Measurements from ENCODE around the gene FRMD4A. TPM values are rescaled to one million over a fixed set of nuclear protein-coding genes. Genes with fewer than 3 reads are reported as not detected.

The FRMD4A gene
- total RNA-seq, 4 donors from 2014 or later = 13.7 to 27.2 (median 19.6) TPM

GRCh38 chr10:13893926-13894325 lies 436.8 kb downstream of the FRMD4A start:
- no peak for ATAC-seq
- no peaks in the 10 kb centered on the region for H3K27me3 ChIP-seq
- peaks cover 0 to 32% (median 8%) of the 10 kb centered on the region in 3 donors for H3K4me1 ChIP-seq
- 80 to 83% methylated on average over 2 to 4 of the region's 4 CpGs for WGBS, 2 donors (ENCODE audit: low coverage in 1 of 2)
- H3K9me3 ChIP-seq = no peaks in the 10 kb centered on the region
- TF ChIP-seq POLR2A (IDR thresholded peaks at IDR 0.05) = no peak
- TF ChIP-seq CTCF (IDR thresholded peaks at IDR 0.05) = no peak
- TF ChIP-seq EP300 (IDR thresholded peaks at IDR 0.05) = no peak
- no peak for TF ChIP-seq POLR2AphosphoS5 (IDR thresholded peaks at IDR 0.05)
- H3K4me3 ChIP-seq = no peak overlapping the region
- H3K27ac ChIP-seq = no peak overlapping the region
- H3K36me3 ChIP-seq = no peaks in the 10 kb centered on the region

- TF ChIP-seq CTCF (IDR thresholded peaks at IDR 0.05) (no peak), POLR2AphosphoS5 (IDR thresholded peaks at IDR 0.05) (no peak), EP300 (IDR thresholded peaks at IDR 0.05) (no peak), POLR2A (IDR thresholded peaks at IDR 0.05) (no peak)
Observed at GRCh38 chr10:13892871-13893270, 437.9 kb downstream of the FRMD4A start.

GRCh38 chr10:13892001-13892491 lies 438.7 kb downstream of the FRMD4A start:
- no peak for ATAC-seq
- H3K36me3 ChIP-seq = no peaks in the 10 kb centered on the region
- WGBS, 2 donors (ENCODE audit: low coverage in 1 of 2) = 1 to 9% methylated on average over 7 to 9 of the region's 30 CpGs
- peak overlapping the region; percentile 25 to 83 (median 78) for H3K27ac ChIP-seq
- H3K4me1 ChIP-seq = peaks cover 0 to 43% (median 8%) of the 10 kb centered on the region in 3 donors
- no peaks in the 10 kb centered on the region for H3K27me3 ChIP-seq
- no peak for TF ChIP-seq CTCF (IDR thresholded peaks at IDR 0.05)
- no peak for TF ChIP-seq EP300 (IDR thresholded peaks at IDR 0.05)
- TF ChIP-seq POLR2A (IDR thresholded peaks at IDR 0.05) = no peak
- TF ChIP-seq POLR2AphosphoS5 (IDR thresholded peaks at IDR 0.05) = no peak
- no peaks in the 10 kb centered on the region for H3K9me3 ChIP-seq
- H3K4me3 ChIP-seq = peak overlapping the region; percentile 66 to 70

More at GRCh38 chr10:13892871-13893270, 437.9 kb downstream of the FRMD4A start:
- Histone ChIP-seq H3K36me3 (no peaks in the 10 kb centered on the region), H3K4me3 (no peak overlapping the region), H3K27me3 (no peaks in the 10 kb centered on the region), H3K9me3 (no peaks in the 10 kb centered on the region), H3K27ac (no peak overlapping the region), H3K4me1 (peaks cover 0 to 41% (median 8%) of the 10 kb centered on the region in 3 donors)
- 88 to 100% methylated on average over 4 to 5 of the region's 5 CpGs for WGBS, 2 donors (ENCODE audit: low coverage in 1 of 2)
- ATAC-seq = no peak

GRCh38 chr10:13891128-13892000 lies 439.4 kb downstream of the FRMD4A start:
- H3K9me3 ChIP-seq = no peaks in the 10 kb centered on the region
- TF ChIP-seq POLR2A (IDR thresholded peaks at IDR 0.05) (no peak), EP300 (IDR thresholded peaks at IDR 0.05) (no peak)
- no peaks in the 10 kb centered on the region for H3K36me3 ChIP-seq
- WGBS, 2 donors (ENCODE audit: low coverage in 1 of 2) = 0 to 4% methylated on average over 9 to 24 of the region's 87 CpGs
- H3K27me3 ChIP-seq = no peaks in the 10 kb centered on the region
- peak overlapping the region; percentile 25 to 83 (median 78) for H3K27ac ChIP-seq
- peaks cover 0 to 47% (median 8%) of the 10 kb centered on the region in 3 donors for H3K4me1 ChIP-seq
- peak overlapping the region; percentile 66 to 70 for H3K4me3 ChIP-seq
- peak; percentile 52 for ATAC-seq

- Histone ChIP-seq H3K27me3 (no peaks in the 10 kb centered on the region), H3K9me3 (no peaks in the 10 kb centered on the region), H3K4me1 (peaks cover 0 to 53% (median 8%) of the 10 kb centered on the region in 3 donors), H3K27ac (peak overlapping the region in 3 of 4 donors; percentile 73 to 83 (median 83)), H3K4me3 (peak overlapping the region; percentile 66 to 70), H3K36me3 (no peaks in the 10 kb centered on the region)
- ATAC-seq = peak; percentile 24
- WGBS, 2 donors (ENCODE audit: low coverage in 1 of 2) = 12 to 35% methylated on average over 20 to 21 of the region's 26 CpGs
- TF ChIP-seq CTCF (IDR thresholded peaks at IDR 0.05) (no peak), POLR2A (IDR thresholded peaks at IDR 0.05) (no peak), POLR2AphosphoS5 (IDR thresholded peaks at IDR 0.05) (no peak), EP300 (IDR thresholded peaks at IDR 0.05) (no peak)
Observed at GRCh38 chr10:13890233-13891127, 440.2 kb downstream of the FRMD4A start.
